H1 (cell line): Measurements from ENCODE around the gene MSI2. TPM values are rescaled to one million over a fixed set of nuclear protein-coding genes. Genes with fewer than 3 reads are reported as not detected.

Experiments
- CTCF ChIA-PET: fragments of 300-600 bp; sonication (Branson Sonifier 250); formaldehyde crosslinking; loops from one replicate; lab custom pipeline; 2021; ENCODE audit not compliant: partially characterized antibody; lab: Charles Lee
- POLR2A ChIA-PET: fragments of 300-600 bp; sonication (Branson Sonifier 250); formaldehyde crosslinking; loops from one replicate; lab custom pipeline; 2021; ENCODE audit warnings: inconsistent platforms; ENCODE audit not compliant: partially characterized antibody; lab: Charles Lee
- DNase-seq, 2 experiments: peaks; one replicate each; pipeline versions ENCODE4 v3.0.0 to v3.0.0-alpha.2; 2010 to 2022; ENCODE audit warnings: low spot score in 2 of 2, low read depth in 1 of 2, mixed read lengths in 1 of 2
- FAIRE-seq: peaks from 2 replicates; lab custom pipeline; 2011; peaks lifted over from hg19 to GRCh38; lab: Jason Lieb, UNC
- H2AFZ ChIP-seq: 2 replicates; pipeline ENCODE4 v1.8.1; 2012; ENCODE audit warnings: low read length, inconsistent platforms
- H2AK5ac ChIP-seq: 2 replicates; pipeline ENCODE4 v1.6.1; 2013; ENCODE audit warnings: low read depth, low read length
- H2BK120ac ChIP-seq: replicated peaks from 2 replicates; pipeline ENCODE3; 2013; ENCODE audit warnings: low read depth, low read length, inconsistent platforms
- H2BK12ac ChIP-seq: 2 replicates; pipeline ENCODE4 v1.6.1; 2013; ENCODE audit warnings: low read depth, low read length
- H2BK15ac ChIP-seq: 2 replicates; pipeline ENCODE4 v1.6.1; 2013; ENCODE audit warnings: low read length
- H2BK20ac ChIP-seq: 2 replicates; pipeline ENCODE4 v1.6.1; 2013; ENCODE audit warnings: low read length
- H2BK5ac ChIP-seq: 2 replicates; pipeline ENCODE4 v1.6.1; 2013; ENCODE audit warnings: low read depth, low read length
- H3K14ac ChIP-seq: 2 replicates; pipeline ENCODE4 v1.6.1; 2013; ENCODE audit warnings: inconsistent platforms; ENCODE audit not compliant: insufficient read length
- H3K18ac ChIP-seq: 2 replicates; pipeline ENCODE4 v1.6.1; 2013; ENCODE audit warnings: low read length; ENCODE audit errors: extremely low read depth
- H3K23ac ChIP-seq: 2 replicates; pipeline ENCODE4 v1.6.1; 2013; ENCODE audit warnings: inconsistent platforms; ENCODE audit not compliant: insufficient read length
- H3K23me2 ChIP-seq: 2 replicates; pipeline ENCODE4 v1.6.1; 2013; ENCODE audit warnings: low read depth, low read length
- H3K27ac ChIP-seq: 2 replicates; pipeline ENCODE4 v1.6.1; 2011; ENCODE audit warnings: low read depth, low read length, inconsistent platforms
- H3K27me3 ChIP-seq, 4 experiments: replicated peaks in 1 of 4; 1 replicate in 1 of 4; 2 replicates in 3 of 4; pipeline versions ENCODE4 v1.6.1 to v1.8.1; 2011 to 2013; ENCODE audit warnings: low read length in 3 of 4, mild to moderate bottlenecking in 3 of 4, inconsistent platforms in 2 of 4, mixed read lengths in 2 of 4, moderate library complexity in 1 of 4; ENCODE audit not compliant: control insufficient read depth in 3 of 4, insufficient read depth in 3 of 4; ENCODE audit errors: extremely low read depth in 1 of 4
- H3K36me3 ChIP-seq, 4 experiments: 2 replicates each; pipeline versions ENCODE4 v1.6.1 to v1.8.1; 2011 to 2013; ENCODE audit warnings: mild to moderate bottlenecking in 4 of 4, low read length in 3 of 4, moderate library complexity in 2 of 4, control low read depth in 1 of 4, inconsistent platforms in 1 of 4; ENCODE audit not compliant: insufficient read depth in 4 of 4, control insufficient read depth in 2 of 4
- H3K4ac ChIP-seq: replicated peaks from 2 replicates; pipeline ENCODE3; 2013; ENCODE audit warnings: low read length, low read depth, mixed read lengths, inconsistent platforms; ENCODE audit not compliant: insufficient read length
- H3K4me1 ChIP-seq, 4 experiments: replicated peaks in 1 of 4; 1 replicate in 1 of 4; 2 replicates in 3 of 4; pipeline versions ENCODE4 v1.6.1 to v1.8.1; 2011 to 2013; ENCODE audit warnings: low read length in 3 of 4, inconsistent platforms in 2 of 4, mixed read lengths in 1 of 4; ENCODE audit not compliant: insufficient read depth in 4 of 4, control insufficient read depth in 3 of 4
- H3K4me2 ChIP-seq, 2 experiments: 2 replicates each; pipeline versions ENCODE4 v1.6.1 to v1.8.1; 2011 to 2013; ENCODE audit warnings: low read depth in 2 of 2, low read length in 2 of 2, control low read depth in 1 of 2, inconsistent platforms in 1 of 2, mild to moderate bottlenecking in 1 of 2; ENCODE audit not compliant: insufficient read depth in 1 of 2
- H3K4me3 ChIP-seq, 4 experiments: fragments of 200-600, 300-600 bp in 1 of 4; sonication (generic), shearing (Covaris generic), sonication (Bioruptor Twin) in 1 of 4; 2 replicates each; pipeline versions ENCODE4 v1.5.1 to v1.8.1; 2011 to 2016; ENCODE audit warnings: low read length in 4 of 4, low read depth in 3 of 4, control low read depth in 2 of 4, inconsistent platforms in 2 of 4, mild to moderate bottlenecking in 2 of 4, mixed read lengths in 1 of 4, moderate library complexity in 1 of 4; ENCODE audit not compliant: insufficient read depth in 2 of 4; ENCODE audit errors: extremely low read depth in 1 of 4
- H3K56ac ChIP-seq: replicated peaks from 2 replicates; pipeline ENCODE3; 2013; ENCODE audit warnings: low read depth, mild to moderate bottlenecking, mixed read lengths, low read length, inconsistent platforms; ENCODE audit not compliant: insufficient read length
- H3K79me1 ChIP-seq: 2 replicates; pipeline ENCODE4 v1.6.1; 2013; ENCODE audit warnings: low read depth, low read length, control low read depth
- H3K79me2 ChIP-seq, 2 experiments: 2 replicates each; pipeline versions ENCODE4 v1.6.1 to v1.8.1; 2012 to 2013; ENCODE audit warnings: low read length in 2 of 2, mild to moderate bottlenecking in 2 of 2, inconsistent platforms in 1 of 2; ENCODE audit not compliant: insufficient read depth in 2 of 2, control insufficient read depth in 1 of 2
- H3K9ac ChIP-seq, 4 experiments: replicated peaks in 1 of 4; 1 replicate in 1 of 4; 2 replicates in 3 of 4; pipeline versions ENCODE4 v1.6.1 to v1.8.1; 2011 to 2013; ENCODE audit warnings: low read depth in 3 of 4, low read length in 3 of 4, control low read depth in 2 of 4, mild to moderate bottlenecking in 2 of 4, moderate library complexity in 2 of 4, inconsistent platforms in 1 of 4; ENCODE audit errors: extremely low read depth in 1 of 4
- H3K9me3 ChIP-seq, 2 experiments: 2 replicates each; pipeline versions ENCODE4 v1.6.1 to v1.8.1; 2012 to 2013; ENCODE audit warnings: mild to moderate bottlenecking in 2 of 2, moderate library complexity in 2 of 2, control low read depth in 1 of 2, inconsistent platforms in 1 of 2, low read depth in 1 of 2, low read length in 1 of 2, mixed read lengths in 1 of 2; ENCODE audit not compliant: insufficient read depth in 2 of 2
- H4K20me1 ChIP-seq, 2 experiments: replicated peaks in 1 of 2; 2 replicates each; pipeline versions ENCODE3 to v1.8.1; 2011 to 2013; ENCODE audit warnings: inconsistent platforms in 2 of 2, low read length in 2 of 2, mild to moderate bottlenecking in 1 of 2; ENCODE audit not compliant: insufficient read depth in 2 of 2, control insufficient read depth in 1 of 2
- H4K5ac ChIP-seq: 2 replicates; pipeline ENCODE4 v1.6.1; 2013; ENCODE audit warnings: low read length, low read depth, mixed read lengths, inconsistent platforms; ENCODE audit not compliant: insufficient read length
- H4K8ac ChIP-seq: 2 replicates; pipeline ENCODE4 v1.8.0; 2013; ENCODE audit warnings: mild to moderate bottlenecking, moderate library complexity, low read length, inconsistent platforms; ENCODE audit not compliant: insufficient read depth; ENCODE audit errors: extremely low read depth
- H4K91ac ChIP-seq: replicated peaks from 2 replicates; pipeline ENCODE3; 2013; ENCODE audit warnings: low read length, mixed read lengths, inconsistent platforms; ENCODE audit not compliant: insufficient read length
- HDAC2 ChIP-seq, 2 experiments: fragments of 300-600 bp in 1 of 2; sonication (generic) in 1 of 2; IDR thresholded peaks; 2 replicates each; pipeline ENCODE4 v1.6.1; 2011 to 2012; ENCODE audit warnings: low read depth in 2 of 2, low read length in 2 of 2, mild to moderate bottlenecking in 2 of 2, moderate library complexity in 2 of 2, borderline replicate concordance in 1 of 2, inconsistent platforms in 1 of 2
- JUN ChIP-seq: IDR thresholded peaks from 2 replicates; pipeline ENCODE4 v1.6.1; 2011; ENCODE audit warnings: low read depth, mild to moderate bottlenecking, improper control_type of control experiment, low read length
- KDM1A ChIP-seq: fragments of 200-600, 300-600 bp; sonication (generic); IDR thresholded peaks from 2 replicates; pipeline ENCODE4 v1.7.1; 2016; ENCODE audit warnings: mild to moderate bottlenecking, low read length, borderline replicate concordance
- POLR2AphosphoS5 ChIP-seq: IDR thresholded peaks from 2 replicates; pipeline ENCODE4 v1.6.1; 2011; ENCODE audit warnings: low read depth, low read length
- RAD21 ChIP-seq, 2 experiments: IDR thresholded peaks in 1 of 2; conservative IDR thresholded peaks in 1 of 2; 2 replicates each; pipeline ENCODE4 v1.6.1; 2011; ENCODE audit warnings: low read depth in 2 of 2, low read length in 2 of 2, improper control_type of control experiment in 1 of 2, inconsistent platforms in 1 of 2, mild to moderate bottlenecking in 1 of 2, moderate library complexity in 1 of 2
- SP4 ChIP-seq: IDR thresholded peaks from 2 replicates; pipeline ENCODE4 v1.6.1; 2012; ENCODE audit warnings: low read length, inconsistent platforms
- TAF7 ChIP-seq: optimal IDR thresholded peaks from 2 replicates; pipeline ENCODE3; 2011; ENCODE audit warnings: low read depth, mild to moderate bottlenecking, inconsistent platforms, low read length, moderate library complexity, borderline replicate concordance
- WGBS, 2 experiments: shearing (Covaris generic) in 1 of 2; methylation state at CpG; one replicate each; pipeline versions ENCODE4 v1.1.6 to v1.1.7; 2013 to 2015; ENCODE audit warnings: low lambda C conversion rate in 2 of 2, mixed read lengths in 2 of 2, inconsistent platforms in 1 of 2, low coverage in 1 of 2, missing lambda C conversion rate in 1 of 2; ENCODE audit not compliant: insufficient replicate concordance in 2 of 2, insufficient coverage in 1 of 2, insufficient read length in 1 of 2; ENCODE audit errors: extremely low coverage in 1 of 2, missing lambda C conversion rate in 1 of 2; 5-methylcytosine and 5-hydroxymethylcytosine counted together
- polyA plus RNA-seq, 7 experiments: library from polyadenylated mRNA; depleted of rRNA in 3 of 7; stranded (reverse) in 5 of 7; unstranded in 2 of 7; fragments of >200 nt in 5 of 7; fragments of 200-250 nt in 2 of 7; gene quantifications; 1 replicate in 5 of 7; 2 replicates in 1 of 7; 4 replicates in 1 of 7; pipeline versions ENCODE4 v1.2.1 to v1.2.3, GENCODE V29; 2011 to 2013; ENCODE audit warnings: missing spikeins in 2 of 7, mixed read lengths in 2 of 7
- total RNA-seq: library from RNA; stranded (reverse); fragmentation: NEBNext Ultra II Directional; extraction: Animal tissue kit (Norgen Biotek cat#: 25700); gene quantifications from 2 replicates; pipeline ENCODE4 v1.2.1, GENCODE V29; 2021

Gene MSI2
- total and polyA plus RNA-seq, 2 of the 8 experiments (the other 6 are each of a cell fraction or from before 2014, with no cell fraction given), result 36.7 to 80.6 TPM

DNA sequence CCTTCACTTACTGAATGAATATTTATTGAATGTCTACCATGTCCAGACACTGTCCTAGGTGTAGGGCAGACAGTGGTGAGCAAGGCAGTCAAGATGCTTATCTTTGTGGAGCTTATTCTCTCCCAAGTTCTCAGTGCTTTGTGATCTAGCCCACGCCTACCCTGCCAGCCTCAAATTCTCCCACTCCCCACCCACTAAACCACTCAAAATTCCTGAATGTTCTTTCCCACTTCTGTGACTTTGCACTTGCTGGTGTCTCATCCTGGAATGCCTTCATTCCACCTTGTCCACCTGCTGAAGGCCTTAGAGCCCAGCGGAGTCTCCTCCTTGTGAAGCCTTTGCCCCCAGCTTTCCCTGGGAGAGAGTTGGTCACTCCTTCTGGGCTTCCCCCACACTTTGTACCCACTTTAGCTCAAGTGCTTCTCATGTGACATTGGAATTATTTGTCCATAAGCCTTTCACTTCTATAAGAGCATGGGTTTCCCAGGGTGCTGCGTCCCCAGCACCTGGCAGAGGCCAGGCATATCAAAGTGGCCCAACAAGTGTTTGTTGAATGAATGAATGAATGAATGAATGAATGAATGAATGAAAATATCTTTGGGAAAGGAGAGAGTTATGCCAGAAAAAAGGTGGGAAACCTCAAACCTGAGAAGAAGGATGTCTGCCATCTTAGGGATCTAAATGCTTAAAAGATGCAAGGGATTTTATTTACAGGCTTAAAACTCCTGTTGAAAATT is 465.8 kb downstream of the MSI2 start:
- no peak overlapping the region for H2AK5ac ChIP-seq
- H3K27me3 ChIP-seq, result no peaks in the 10 kb centered on the region; a peak in 1 of 7 replicates
- no peak overlapping the region for H3K18ac ChIP-seq
- no peak overlapping the region for H3K4me3 ChIP-seq
- no peak overlapping the region for H4K91ac ChIP-seq
- 90% methylated on average over 3 of the region's 3 CpGs; no CpG with 5 or more reads in 1 of the 2 experiments for WGBS, 2 experiments
- H2BK120ac ChIP-seq, result no peak overlapping the region
- H3K4me1 ChIP-seq, result no peaks in the 10 kb centered on the region; a peak in 1 of 7 replicates
- H3K27ac ChIP-seq, result no peak overlapping the region
- ChIA-PET CTCF (interaction anchor here (0.9 to 1.6 kb wide), 4 partner anchors 10 to 61 kb away, joined by 3 to 5 read pairs (median 3); no protein-coding TSS in a partner anchor), POLR2A (no interaction called here)
- H3K56ac ChIP-seq, result no peak overlapping the region
- H3K4me2 ChIP-seq, result no peak overlapping the region
- H2BK12ac ChIP-seq, result no peak overlapping the region
- no peaks in the 10 kb centered on the region for H3K23me2 ChIP-seq
- no peak for FAIRE-seq
- H2BK15ac ChIP-seq, result no peak overlapping the region
- no peaks in the 10 kb centered on the region for H3K79me1 ChIP-seq
- no peaks in the 10 kb centered on the region for H3K79me2 ChIP-seq
- H3K9ac ChIP-seq, result no peak overlapping the region
- H2AFZ ChIP-seq, result no peak overlapping the region
- H4K8ac ChIP-seq, result no peak overlapping the region
- no peak for DNase-seq
- no peak overlapping the region for H3K23ac ChIP-seq
- no peak for TF ChIP-seq RAD21 (IDR thresholded peaks at IDR 0.05 in 1 of 2, conservative IDR thresholded peaks at IDR 0.05 in 1 of 2; ENCODE audit: low read depth in 2 of 2, low read length in 2 of 2)
- TF ChIP-seq HDAC2 (IDR thresholded peaks at IDR 0.05; ENCODE audit: borderline replicate concordance in 1 of 2, low read depth in 2 of 2, low read length in 2 of 2), result no peak
- no peak for TF ChIP-seq JUN
- TF ChIP-seq KDM1A, result no peak
- no peak for TF ChIP-seq SP4
- TF ChIP-seq POLR2AphosphoS5, result no peak
- no peak for TF ChIP-seq TAF7
- no peak overlapping the region for H2BK5ac ChIP-seq
- no peaks in the 10 kb centered on the region for H4K20me1 ChIP-seq
- H3K9me3 ChIP-seq, result no peaks in the 10 kb centered on the region
- H3K36me3 ChIP-seq, result no peaks in the 10 kb centered on the region
- H4K5ac ChIP-seq, result no peak overlapping the region
- H2BK20ac ChIP-seq, result no peak overlapping the region
- H3K4ac ChIP-seq, result no peak overlapping the region
- H3K14ac ChIP-seq, result no peak overlapping the region
